Thyroid gland (tissue), 4 donors: ENCODE measurements around the gene MIF4GD.

ENCODE experiments used
- POLR2A ChIP-seq, 2 donors: fragments of 450-650 bp; IDR thresholded peaks; one replicate each; pipeline ENCODE4 v1.6.1; 2017; ENCODE audit warnings: antibody characterized with exemption in 2 of 2, mild to moderate bottlenecking in 2 of 2, moderate library complexity in 1 of 2
- TF ChIP-seq, protein P1 (sequence below), 6 experiments: fragments of 200-600 bp in 3 of 6; fragments of 450-650 bp in 3 of 6; sonication (generic) in 3 of 6; IDR thresholded peaks; one replicate each; pipeline ENCODE4 v1.5.1; 2016 to 2019; ENCODE audit warnings: antibody characterized with exemption in 6 of 6, mild to moderate bottlenecking in 2 of 6, inconsistent platforms in 1 of 6, moderate library complexity in 1 of 6

DNA sequence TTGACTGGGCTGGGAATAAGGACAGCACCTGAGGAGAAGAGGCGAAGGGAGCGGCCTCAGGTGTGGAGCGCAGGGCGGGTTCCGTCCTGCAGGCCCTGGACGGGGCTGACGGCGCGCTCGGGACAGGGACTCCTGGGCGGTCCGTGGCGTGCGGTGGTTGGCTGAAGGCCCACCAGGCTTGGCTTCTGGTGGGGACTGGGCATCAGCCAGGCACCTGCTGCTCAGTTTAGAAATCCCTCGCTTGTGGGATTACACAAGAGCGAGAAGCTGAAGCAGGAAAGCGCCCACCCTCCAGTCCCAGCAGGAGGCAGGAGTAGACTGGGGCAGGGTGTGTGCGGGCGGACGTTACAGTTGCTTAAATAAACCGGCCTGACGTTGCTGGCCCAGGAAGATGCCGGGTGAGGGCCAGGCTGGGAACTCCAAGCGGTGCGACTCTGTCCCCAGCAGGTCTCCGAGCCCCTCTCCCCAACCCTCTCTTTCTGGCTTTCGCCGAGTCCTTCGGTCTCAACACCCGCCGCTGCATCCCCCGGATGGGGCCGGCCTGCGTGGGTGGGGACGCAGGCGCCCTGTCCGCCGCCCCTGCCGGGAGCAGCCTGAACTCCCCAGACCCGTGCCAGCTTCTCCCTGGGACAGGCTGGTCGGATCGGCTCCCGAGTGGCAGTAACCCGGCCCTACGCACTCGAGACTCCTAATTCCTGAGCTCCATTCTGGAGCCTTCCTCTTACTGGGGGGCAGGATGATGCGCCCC is 639 bp downstream of the MIF4GD start:
- TF ChIP-seq, protein P1, sequence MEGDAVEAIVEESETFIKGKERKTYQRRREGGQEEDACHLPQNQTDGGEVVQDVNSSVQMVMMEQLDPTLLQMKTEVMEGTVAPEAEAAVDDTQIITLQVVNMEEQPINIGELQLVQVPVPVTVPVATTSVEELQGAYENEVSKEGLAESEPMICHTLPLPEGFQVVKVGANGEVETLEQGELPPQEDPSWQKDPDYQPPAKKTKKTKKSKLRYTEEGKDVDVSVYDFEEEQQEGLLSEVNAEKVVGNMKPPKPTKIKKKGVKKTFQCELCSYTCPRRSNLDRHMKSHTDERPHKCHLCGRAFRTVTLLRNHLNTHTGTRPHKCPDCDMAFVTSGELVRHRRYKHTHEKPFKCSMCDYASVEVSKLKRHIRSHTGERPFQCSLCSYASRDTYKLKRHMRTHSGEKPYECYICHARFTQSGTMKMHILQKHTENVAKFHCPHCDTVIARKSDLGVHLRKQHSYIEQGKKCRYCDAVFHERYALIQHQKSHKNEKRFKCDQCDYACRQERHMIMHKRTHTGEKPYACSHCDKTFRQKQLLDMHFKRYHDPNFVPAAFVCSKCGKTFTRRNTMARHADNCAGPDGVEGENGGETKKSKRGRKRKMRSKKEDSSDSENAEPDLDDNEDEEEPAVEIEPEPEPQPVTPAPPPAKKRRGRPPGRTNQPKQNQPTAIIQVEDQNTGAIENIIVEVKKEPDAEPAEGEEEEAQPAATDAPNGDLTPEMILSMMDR (IDR thresholded peaks at IDR 0.05), result peak in 5 of 6 experiments; percentile 20 to 44 (median 32)
- peak in 1 of 2 donors; percentile 12 for TF ChIP-seq POLR2A (IDR thresholded peaks at IDR 0.05)
